ENCODE results near the gene WASHC2C. TPM values are rescaled to one million over a fixed set of nuclear protein-coding genes. Genes with fewer than 3 reads are reported as not detected.
"Not testable (repeated sequence)": the region's sequence is repeated elsewhere in the genome, so short reads cannot be mapped to it uniquely, and the experiment has no call there.

Gene WASHC2C
- total and polyA plus RNA-seq, 5 experiments from 2014 or later: 17.7 to 69.1 (median 34.2) TPM

DNA sequence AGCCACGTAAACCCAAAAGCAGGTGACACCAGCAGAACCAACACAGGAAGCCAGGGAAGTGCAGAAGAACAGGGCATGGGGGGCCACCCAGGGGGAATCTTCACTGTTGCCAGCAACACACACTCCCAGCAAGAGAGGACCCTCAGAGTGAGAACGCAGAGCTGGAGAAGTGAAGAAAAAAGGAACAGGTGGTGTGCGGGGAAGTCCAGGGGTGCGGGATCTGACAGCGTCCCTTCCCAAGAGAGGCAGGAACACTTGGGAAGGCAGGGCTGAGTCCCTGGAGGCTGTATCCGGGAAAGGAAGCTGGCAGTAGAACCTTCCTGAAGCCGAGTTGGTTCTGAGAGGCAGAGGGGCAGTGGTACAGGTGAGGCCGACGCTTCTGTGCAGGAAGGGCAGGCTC lies 92.5 kb downstream of the WASHC2C start:
- H3K36me3 Mint-ChIP-seq: peaks cover 0 to 1% (median 0%) of the 10 kb centered on the region in 3 donors

DNA sequence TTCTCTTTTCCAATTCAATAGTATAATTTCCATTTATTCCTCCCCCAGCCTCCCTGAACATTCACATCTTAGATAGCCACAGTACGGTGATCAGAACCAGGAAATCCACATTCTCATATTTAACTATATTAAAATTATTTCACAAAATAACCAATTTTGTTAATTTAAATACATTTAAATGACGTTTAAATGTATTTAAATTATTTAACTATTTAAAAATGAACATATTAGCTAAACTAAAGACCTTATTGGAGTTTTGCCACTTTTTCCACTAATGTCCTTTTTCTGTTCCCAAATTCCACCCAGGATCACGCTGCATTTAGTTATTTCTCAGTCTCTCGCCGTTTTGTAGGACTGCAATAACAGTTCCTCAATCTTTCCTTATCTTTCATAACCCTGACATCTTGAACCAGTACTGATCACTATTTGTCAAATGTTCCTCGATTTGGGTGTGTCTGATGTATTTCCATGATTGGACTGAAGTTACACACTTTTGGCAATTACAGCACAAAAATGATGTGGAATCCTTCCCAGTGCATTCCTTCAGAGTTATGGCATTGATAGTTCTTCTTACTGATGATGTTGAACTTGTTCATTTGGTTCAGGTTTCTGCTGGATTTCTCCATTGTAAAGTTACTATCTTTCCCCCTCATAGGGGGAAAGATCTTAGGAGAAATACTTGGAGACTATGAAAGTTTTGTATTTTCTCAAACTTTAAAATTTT lies 93.2 kb downstream of the WASHC2C start:
- H3K9me3 Mint-ChIP-seq, H3K27ac Mint-ChIP-seq, DNase-seq, H3K4me3 Mint-ChIP-seq, POLR2A ChIA-PET, ATAC-seq, H3K27me3 Mint-ChIP-seq, H3K36me3 Mint-ChIP-seq, H3K4me1 Mint-ChIP-seq: not testable (repeated sequence)

More for the DNA sequence above, 92.5 kb downstream of the WASHC2C start:
- Mint-ChIP-seq H3K27me3 (peaks cover 0 to 2% (median 0%) of the 10 kb centered on the region in 5 donors), H3K9me3 (no peaks in the 10 kb centered on the region), H3K4me1 (peaks cover 0 to 4% (median under 1%) of the 10 kb centered on the region in 4 donors), H3K27ac (no peak overlapping the region), H3K4me3 (no peak overlapping the region)
- ATAC-seq: no peak
- POLR2A ChIA-PET: no interaction called here
- no peak for DNase-seq

DNA sequence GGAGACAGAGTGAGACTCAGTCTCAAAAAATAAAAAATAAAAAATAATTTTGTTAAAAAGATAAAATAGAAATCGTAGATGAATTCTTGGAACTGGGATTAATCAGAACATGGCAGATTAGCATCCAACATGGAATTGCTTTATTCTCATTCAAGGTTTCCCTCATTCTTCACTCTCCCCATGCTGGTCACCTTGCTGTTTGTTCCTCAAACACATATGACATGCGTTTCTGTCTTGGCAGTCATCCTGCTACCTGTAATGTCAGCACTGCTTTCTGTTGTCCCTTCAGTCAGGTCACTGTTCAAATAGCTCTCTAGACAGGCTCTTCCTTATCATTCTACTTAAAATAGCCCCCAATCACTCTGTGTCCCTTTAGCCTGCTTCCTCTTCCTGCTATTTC lies 95.9 kb downstream of the WASHC2C start:
- H3K4me3 Mint-ChIP-seq, H3K36me3 Mint-ChIP-seq, H3K27me3 Mint-ChIP-seq, H3K9me3 Mint-ChIP-seq, DNase-seq, ATAC-seq, POLR2A ChIA-PET, H3K4me1 Mint-ChIP-seq, H3K27ac Mint-ChIP-seq: not testable (repeated sequence)

Other genes starting within 250 kb of the WASHC2C start
- gene ZFAND4, start 54.5 kb upstream of the WASHC2C start, total RNA-seq: 10 to 100 TPM; 29.2 to 32.2 TPM
- gene ZFAND4, start 54.5 kb upstream of the WASHC2C start, polyA plus RNA-seq: 10 to 100 TPM; 14.8 to 28.9 (median 20.8) TPM
- gene AGAP4, start 120.2 kb downstream of the WASHC2C start, total RNA-seq: 10 to 100 TPM; 43.8 to 47.9 TPM
- gene AGAP4, start 120.2 kb downstream of the WASHC2C start, polyA plus RNA-seq: 1 to 10 TPM in 1 of 3 donors, under 1 TPM in 2; 0.77 to 1.6 (median 0.99) TPM
- gene TIMM23, start 245.2 kb downstream of the WASHC2C start, total RNA-seq: 10 to 100 TPM; 25.1 to 25.4 TPM
- 10 to 100 TPM; 42.7 to 53.6 (median 49.1) TPM for gene TIMM23, start 245.2 kb downstream of the WASHC2C start, polyA plus RNA-seq